Karpas-422 (cell line): ENCODE measurements around the gene SLC25A17. TPM values are rescaled to one million over a fixed set of nuclear protein-coding genes. Genes with fewer than 3 reads are reported as not detected.
"Not testable (repeated sequence)": the region's sequence is repeated elsewhere in the genome, so short reads cannot be mapped to it uniquely, and the experiment has no call there.

Source experiments
- DNase-seq: peaks from one replicate; pipeline ENCODE4 v3.0.0-alpha.2; 2015
- H2AFZ ChIP-seq: fragments of 200-600 bp; sonication (generic); 2 replicates; pipeline ENCODE4 v1.6.1; 2014; ENCODE audit warnings: antibody characterized with exemption, low read length, mixed read lengths
- H3K27ac ChIP-seq: fragments of 200-600 bp; sonication (generic); 2 replicates; pipeline ENCODE4 v1.5.1; 2014; ENCODE audit warnings: mild to moderate bottlenecking, low read length, moderate library complexity
- H3K27me3 ChIP-seq: fragments of 200-600 bp; sonication (generic); 2 replicates; pipeline ENCODE4 v1.6.1; 2014; ENCODE audit warnings: low read length, mixed read lengths
- H3K36me3 ChIP-seq: fragments of 200-600 bp; sonication (generic); 2 replicates; pipeline ENCODE4 v1.6.1; 2014; ENCODE audit warnings: low read length, mixed read lengths; ENCODE audit not compliant: insufficient read depth
- H3K4me1 ChIP-seq: fragments of 200-600 bp; sonication (generic); 2 replicates; pipeline ENCODE4 v1.6.1; 2014; ENCODE audit warnings: mild to moderate bottlenecking, low read length, mixed read lengths
- H3K4me2 ChIP-seq: fragments of 200-600 bp; sonication (generic); 2 replicates; pipeline ENCODE4 v1.6.1; 2014; ENCODE audit warnings: low read length, low read depth, mild to moderate bottlenecking; ENCODE audit not compliant: poor library complexity, severe bottlenecking
- H3K4me3 ChIP-seq: fragments of 200-600 bp; sonication (generic); 2 replicates; pipeline ENCODE4 v1.5.1; 2014; ENCODE audit warnings: mild to moderate bottlenecking, antibody characterized with exemption, low read length, mixed read lengths
- H3K79me2 ChIP-seq: fragments of 200-600 bp; sonication (generic); 2 replicates; pipeline ENCODE4 v1.6.1; 2014; ENCODE audit warnings: mild to moderate bottlenecking, low read length, mixed read lengths
- H3K9ac ChIP-seq: fragments of 200-600 bp; sonication (generic); 2 replicates; pipeline ENCODE4 v1.6.0; 2014; ENCODE audit warnings: low read length
- H3K9me2 ChIP-seq: fragments of 200-600 bp; sonication (generic), shearing (Covaris generic); replicated peaks from 2 replicates; pipeline ENCODE4 v1.6.0; 2014; ENCODE audit warnings: mild to moderate bottlenecking, low read length, moderate library complexity; ENCODE audit not compliant: insufficient read depth
- H3K9me3 ChIP-seq: fragments of 300-700, 200-600 bp; sonication (generic); 2 replicates; pipeline ENCODE4 v1.6.1; 2014; ENCODE audit warnings: low read length, mixed read lengths
- H4K20me1 ChIP-seq: fragments of 200-600 bp; sonication (generic); 2 replicates; pipeline ENCODE4 v1.6.1; 2014; ENCODE audit warnings: mild to moderate bottlenecking, antibody characterized with exemption, low read length, low read depth; ENCODE audit not compliant: insufficient read depth
- total RNA-seq: library from RNA; depleted of rRNA; stranded (reverse); fragments of >200 nt; shearing (Covaris generic); gene quantifications from 2 replicates; pipeline ENCODE4 v1.2.3, GENCODE V29; 2014; ENCODE audit warnings: low replicate concordance

SLC25A17 gene
- total RNA-seq, 1 experiment from 2014 or later, result 41.8 TPM

DNA sequence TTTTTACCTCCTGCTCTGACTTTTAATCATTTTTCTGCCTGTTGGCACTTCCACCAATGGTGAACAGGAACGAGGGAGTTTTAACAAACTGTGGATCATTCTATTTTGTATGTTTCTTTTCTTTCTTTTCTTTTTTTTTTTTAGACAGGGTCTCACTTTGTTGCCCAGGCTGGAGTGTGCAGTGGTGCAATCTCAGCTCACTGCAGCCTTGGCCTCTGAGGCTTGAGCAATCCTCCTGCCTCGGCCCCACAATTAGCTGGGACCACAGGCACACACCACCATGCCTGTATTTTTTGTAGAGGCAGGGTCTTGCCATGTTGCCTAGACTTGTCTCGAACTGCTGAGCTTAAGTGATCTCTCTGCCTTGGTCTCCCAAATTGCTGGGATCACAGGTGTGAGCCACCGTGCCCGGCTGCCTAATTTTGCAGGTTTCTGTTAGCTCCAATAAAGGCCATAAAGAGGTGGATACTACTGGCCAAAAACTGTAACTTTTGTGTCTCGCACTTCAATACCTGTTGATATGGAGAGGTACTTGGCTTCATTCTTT lies 59.8 kb downstream of the SLC25A17 start:
- H3K4me2 ChIP-seq, result no peak overlapping the region
- H3K27me3 ChIP-seq, result no peaks in the 10 kb centered on the region
- H3K9me2 ChIP-seq, result no peaks in the 10 kb centered on the region
- no peak overlapping the region for H3K27ac ChIP-seq
- no peaks in the 10 kb centered on the region for H3K79me2 ChIP-seq
- no peaks in the 10 kb centered on the region for H3K36me3 ChIP-seq
- no peak overlapping the region for H3K9ac ChIP-seq
- peaks cover 6% of the 10 kb centered on the region for H3K4me1 ChIP-seq
- H2AFZ ChIP-seq, result no peak overlapping the region
- H3K4me3 ChIP-seq, result no peak overlapping the region
- no peak for DNase-seq
- no peaks in the 10 kb centered on the region for H4K20me1 ChIP-seq
- no peaks in the 10 kb centered on the region for H3K9me3 ChIP-seq

DNA sequence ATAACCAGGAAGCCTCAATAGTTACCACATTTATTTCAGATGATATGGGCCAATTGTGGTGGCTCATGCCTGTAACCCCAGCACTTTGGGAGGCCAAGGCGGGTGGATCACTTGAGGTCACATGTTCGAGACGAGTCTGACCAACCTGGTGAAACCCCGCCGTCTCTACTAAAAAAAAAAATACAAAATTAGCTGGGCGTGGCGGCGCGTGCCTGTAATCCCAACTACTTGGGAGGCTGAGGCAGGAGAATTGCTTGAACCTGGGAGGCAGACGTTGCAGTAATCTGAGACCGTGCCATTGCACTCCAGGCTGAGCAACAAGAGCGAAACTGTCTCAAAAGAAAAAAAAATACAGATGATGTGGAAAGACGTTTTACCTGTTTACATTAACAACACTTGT lies 60.3 kb downstream of the SLC25A17 start:
- not testable (repeated sequence) for DNase-seq, H3K27ac ChIP-seq, H3K4me2 ChIP-seq, H3K9me3 ChIP-seq, H4K20me1 ChIP-seq, H3K27me3 ChIP-seq, H3K9ac ChIP-seq, H2AFZ ChIP-seq, H3K9me2 ChIP-seq, H3K79me2 ChIP-seq, H3K4me3 ChIP-seq, H3K4me1 ChIP-seq, H3K36me3 ChIP-seq

DNA sequence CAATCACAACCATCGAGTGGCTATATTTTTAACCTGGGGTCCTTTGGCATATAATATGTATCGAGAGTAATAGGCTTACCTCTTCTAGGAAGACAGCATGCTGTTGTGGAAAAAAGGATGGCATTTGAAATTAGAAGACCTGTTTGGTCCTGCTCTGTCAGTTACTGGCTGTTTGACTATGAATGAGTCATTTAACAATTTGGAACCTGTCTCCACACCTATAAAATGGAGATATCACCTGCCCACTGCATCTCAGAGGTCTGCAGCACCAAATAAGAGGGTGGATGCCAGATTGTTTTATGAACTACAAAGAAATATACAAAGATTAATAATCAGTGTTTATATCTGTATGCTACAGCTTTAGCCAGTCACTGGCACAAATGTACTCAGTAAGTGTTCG lies 60.8 kb downstream of the SLC25A17 start:
- Histone ChIP-seq H3K4me3 (no peak overlapping the region), H3K9ac (no peak overlapping the region), H3K4me2 (no peak overlapping the region), H3K9me2 (no peaks in the 10 kb centered on the region), H3K36me3 (no peaks in the 10 kb centered on the region), H3K27me3 (no peaks in the 10 kb centered on the region), H2AFZ (no peak overlapping the region), H3K9me3 (no peaks in the 10 kb centered on the region), H4K20me1 (no peaks in the 10 kb centered on the region), H3K79me2 (no peaks in the 10 kb centered on the region), H3K27ac (no peak overlapping the region), H3K4me1 (peaks cover 3% of the 10 kb centered on the region; the same call in 1 of the 2 replicates)
- no peak for DNase-seq

DNA sequence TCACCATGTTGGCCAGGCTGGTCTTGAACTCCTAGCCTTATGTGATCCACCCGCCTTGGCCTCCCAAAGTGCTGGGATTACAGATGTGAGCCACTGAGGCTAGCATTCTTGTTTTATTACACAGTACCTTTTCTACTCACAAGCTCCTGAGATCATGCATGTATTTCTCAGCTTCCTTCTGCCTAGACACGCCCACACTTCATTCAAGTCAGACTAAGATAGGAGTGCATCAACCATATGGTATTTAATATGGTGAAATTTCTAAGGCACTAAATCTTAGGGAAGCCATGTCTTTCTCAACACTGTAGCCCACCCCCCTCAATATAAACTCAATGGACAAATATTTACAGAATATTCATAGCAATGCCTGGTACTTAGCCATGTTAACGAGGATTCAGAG lies 62.1 kb downstream of the SLC25A17 start:
- no peak for DNase-seq
- H3K9me2 ChIP-seq, result no peaks in the 10 kb centered on the region
- no peaks in the 10 kb centered on the region for H3K9me3 ChIP-seq
- H3K4me1 ChIP-seq, result peaks cover 3% of the 10 kb centered on the region; the same call in 1 of the 2 replicates
- no peak overlapping the region for H2AFZ ChIP-seq
- H3K79me2 ChIP-seq, result no peaks in the 10 kb centered on the region
- H3K36me3 ChIP-seq, result no peaks in the 10 kb centered on the region
- H3K9ac ChIP-seq, result no peak overlapping the region
- H4K20me1 ChIP-seq, result no peaks in the 10 kb centered on the region
- H3K4me2 ChIP-seq, result no peak overlapping the region
- no peak overlapping the region for H3K4me3 ChIP-seq
- H3K27ac ChIP-seq, result no peak overlapping the region
- H3K27me3 ChIP-seq, result no peaks in the 10 kb centered on the region

DNA sequence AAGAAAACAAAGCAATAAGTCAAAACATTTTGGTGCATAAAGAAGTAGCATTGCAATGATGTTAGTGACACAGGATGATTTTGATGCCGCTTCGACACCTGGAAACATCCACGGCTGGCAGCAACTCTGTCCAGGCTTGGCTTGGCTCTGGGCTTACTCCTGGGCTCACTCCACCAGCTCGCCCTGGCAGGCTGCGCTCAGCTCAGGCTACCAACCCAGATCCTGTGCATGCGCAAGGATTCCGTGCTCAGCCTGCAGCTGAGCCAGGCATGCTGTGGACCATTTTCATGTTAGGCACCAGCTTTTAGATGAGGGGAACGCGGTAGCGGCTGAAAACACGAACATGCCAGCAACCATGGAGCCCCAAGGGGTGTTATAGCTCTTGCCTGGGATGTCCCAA lies 66.0 kb downstream of the SLC25A17 start:
- Histone ChIP-seq H3K4me1 (no peaks in the 10 kb centered on the region), H3K4me3 (no peak overlapping the region), H3K27ac (no peak overlapping the region), H3K36me3 (no peaks in the 10 kb centered on the region), H4K20me1 (no peaks in the 10 kb centered on the region), H3K79me2 (no peaks in the 10 kb centered on the region), H3K9me3 (no peaks in the 10 kb centered on the region), H3K4me2 (no peak overlapping the region), H2AFZ (no peak overlapping the region), H3K9ac (no peak overlapping the region), H3K27me3 (no peaks in the 10 kb centered on the region), H3K9me2 (no peaks in the 10 kb centered on the region)
- DNase-seq, result no peak

DNA sequence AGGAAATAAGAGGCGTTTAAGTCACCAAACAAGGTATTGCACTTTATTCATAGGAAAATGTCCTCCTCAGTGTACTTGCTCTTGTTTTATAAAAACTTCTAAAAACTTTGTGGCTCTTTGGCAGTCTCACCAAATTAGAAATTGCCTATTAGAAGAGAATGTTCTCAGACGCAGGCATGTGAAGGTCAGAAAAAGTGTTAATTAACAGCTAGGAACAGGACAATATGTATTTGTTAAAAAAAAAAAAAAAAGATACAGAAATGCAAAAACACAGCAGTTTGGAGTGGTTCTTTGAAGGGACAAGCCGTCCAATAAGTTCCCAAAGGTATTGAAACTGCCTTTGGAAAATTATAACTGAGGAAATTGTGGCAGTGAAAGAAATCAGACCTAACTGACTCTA lies 67.9 kb downstream of the SLC25A17 start:
- Histone ChIP-seq H3K27me3 (no peaks in the 10 kb centered on the region), H4K20me1 (no peaks in the 10 kb centered on the region), H3K4me1 (peaks cover 6% of the 10 kb centered on the region), H3K4me2 (no peak overlapping the region), H3K4me3 (no peak overlapping the region), H2AFZ (no peak overlapping the region), H3K9me3 (no peaks in the 10 kb centered on the region), H3K9ac (no peak overlapping the region), H3K27ac (no peak overlapping the region), H3K36me3 (no peaks in the 10 kb centered on the region), H3K79me2 (no peaks in the 10 kb centered on the region), H3K9me2 (no peaks in the 10 kb centered on the region)
- no peak for DNase-seq

DNA sequence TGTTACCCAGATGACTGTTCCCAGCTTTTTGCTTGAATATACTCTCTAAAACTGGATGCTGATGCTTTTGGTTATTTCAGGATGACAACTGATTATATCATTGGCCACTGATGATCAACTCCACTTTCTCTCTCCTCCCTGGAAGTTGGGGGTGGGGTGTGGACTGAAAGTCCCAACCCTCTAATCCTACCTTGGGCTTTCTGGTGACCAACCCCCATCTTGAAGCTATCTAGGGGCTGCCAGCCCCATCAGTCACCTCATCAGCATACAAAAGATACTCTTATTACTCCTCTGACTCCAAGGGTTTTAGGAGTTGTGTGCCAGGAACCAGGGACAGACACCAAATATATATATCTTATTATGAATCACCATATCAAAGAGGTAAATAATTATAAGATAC lies 69.3 kb downstream of the SLC25A17 start:
- Histone ChIP-seq H2AFZ (no peak overlapping the region), H3K9ac (no peak overlapping the region)

DNA sequence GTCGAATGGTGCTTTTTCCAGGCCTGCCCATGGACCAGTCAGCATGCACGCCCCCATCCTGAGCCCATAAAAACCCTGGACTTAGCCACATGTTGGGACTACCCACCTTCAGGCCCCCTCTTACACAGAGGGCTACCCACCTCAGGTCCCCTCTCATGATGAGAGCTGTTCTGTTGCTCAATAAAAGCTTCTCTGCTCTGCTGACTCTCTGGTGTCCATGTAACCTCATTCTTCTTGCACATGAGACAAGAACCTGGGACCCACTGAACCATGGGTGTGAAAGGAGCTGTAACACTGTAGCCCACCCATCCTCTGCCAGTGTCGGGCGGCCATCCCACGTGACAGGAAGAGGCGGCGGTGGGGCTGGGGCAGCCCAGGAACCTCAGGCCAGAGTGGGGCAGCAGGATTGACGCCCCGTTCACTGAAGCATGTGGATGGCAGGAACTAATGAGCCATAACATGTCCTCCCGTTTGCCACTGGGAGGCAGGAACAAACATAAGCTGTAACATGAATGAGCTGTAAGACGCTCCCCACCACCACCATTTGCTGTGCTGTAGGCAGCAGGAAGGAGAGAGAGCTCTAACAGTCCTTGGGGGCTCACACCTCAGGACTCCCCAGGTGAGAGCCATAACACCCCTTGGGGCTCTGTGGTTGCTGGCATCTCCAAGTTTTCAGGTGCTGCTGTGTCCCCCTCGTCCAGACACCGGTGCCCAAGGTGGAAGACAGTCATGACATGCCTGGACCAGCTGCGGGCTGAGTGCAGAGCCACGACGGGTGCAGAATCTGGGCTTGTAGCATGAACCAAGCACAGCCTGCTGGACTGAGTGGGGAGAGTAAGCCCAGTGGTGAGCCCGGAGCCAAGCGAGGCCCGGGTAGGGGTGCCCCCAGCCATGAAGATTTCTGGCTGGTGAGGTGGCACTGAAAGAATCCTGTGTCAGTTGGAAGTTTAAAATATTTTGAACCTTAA lies 70.5 kb downstream of the SLC25A17 start:
- no peaks in the 10 kb centered on the region for H3K36me3 ChIP-seq
- no peaks in the 10 kb centered on the region for H3K9me3 ChIP-seq
- no peak overlapping the region for H3K4me2 ChIP-seq
- H3K4me1 ChIP-seq, result peaks cover 6% of the 10 kb centered on the region
- H4K20me1 ChIP-seq, result no peaks in the 10 kb centered on the region
- no peak for DNase-seq
- no peak overlapping the region for H3K4me3 ChIP-seq
- H3K27ac ChIP-seq, result no peak overlapping the region
- H3K79me2 ChIP-seq, result no peaks in the 10 kb centered on the region
- H3K9ac ChIP-seq, result no peak overlapping the region
- H2AFZ ChIP-seq, result no peak overlapping the region
- no peaks in the 10 kb centered on the region for H3K9me2 ChIP-seq
- no peaks in the 10 kb centered on the region for H3K27me3 ChIP-seq

More for the DNA sequence above, 69.3 kb downstream of the SLC25A17 start:
- H4K20me1 ChIP-seq, result no peaks in the 10 kb centered on the region
- H3K9me2 ChIP-seq, result no peaks in the 10 kb centered on the region
- no peaks in the 10 kb centered on the region for H3K79me2 ChIP-seq
- no peaks in the 10 kb centered on the region for H3K9me3 ChIP-seq
- no peaks in the 10 kb centered on the region for H3K27me3 ChIP-seq
- peaks cover 6% of the 10 kb centered on the region for H3K4me1 ChIP-seq
- H3K4me2 ChIP-seq, result no peak overlapping the region
- no peak for DNase-seq
- H3K27ac ChIP-seq, result no peak overlapping the region
- no peak overlapping the region for H3K4me3 ChIP-seq
- no peaks in the 10 kb centered on the region for H3K36me3 ChIP-seq
